Vagina (tissue), 2 donors: ENCODE data around the gene C2orf68. TPM values are rescaled to one million over a fixed set of nuclear protein-coding genes. Genes with fewer than 3 reads are reported as not detected.

Experiments used
- DNase-seq, 2 donors: peaks; one replicate each; pipeline ENCODE4 v3.0.0-alpha.2; 2017; ENCODE audit errors: extremely low spot score in 2 of 2
- H3K27ac ChIP-seq: fragments of 200-600 bp; sonication (generic); one replicate; pipeline ENCODE4 v1.5.1; 2019
- H3K27me3 ChIP-seq: fragments of 200-600 bp; sonication (generic); one replicate; pipeline ENCODE4 v1.5.1; 2019
- H3K36me3 ChIP-seq, 2 donors: fragments of 200-600 bp; sonication (generic); one replicate each; pipeline ENCODE4 v1.5.1; 2017 to 2019
- H3K4me1 ChIP-seq: fragments of 200-600 bp; sonication (generic); one replicate; pipeline ENCODE4 v1.5.1; 2019
- H3K4me3 ChIP-seq, 2 donors: fragments of 200-600 bp; sonication (generic); 1 replicate in 1 of 2; 2 replicates in 1 of 2; pipeline ENCODE4 v1.5.1; 2016 to 2019
- H3K9me3 ChIP-seq: fragments of 200-600 bp; sonication (generic); one replicate; pipeline ENCODE4 v1.5.1; 2019
- POLR2A ChIP-seq, 2 donors: fragments of 450-650 bp; IDR thresholded peaks; one replicate each; pipeline ENCODE4 v1.6.1; 2017; ENCODE audit warnings: antibody characterized with exemption in 2 of 2, mild to moderate bottlenecking in 2 of 2, moderate library complexity in 2 of 2
- POLR2AphosphoS5 ChIP-seq, 2 donors: sonication (generic); formaldehyde crosslinking; IDR thresholded peaks; one replicate each; pipeline ENCODE4 v1.9.0; 2017; ENCODE audit warnings: antibody characterized with exemption in 2 of 2, mild to moderate bottlenecking in 2 of 2, low read depth in 1 of 2; ENCODE audit not compliant: insufficient read depth in 1 of 2
- intact Hi-C: fragments of 100-400 bp; cut with DNase I; formaldehyde crosslinking; loops from one replicate; pipeline ENCODE4 v1.15.1; 2023
- total RNA-seq: library from RNA; depleted of rRNA; stranded (reverse); fragments of >200 nt; gene quantifications from one replicate; pipeline ENCODE4 v1.2.3, GENCODE V29; 2016
- TF ChIP-seq, protein P1 (sequence below), 3 experiments: fragments of 450-650 bp in 2 of 3; fragments of 200-600 bp in 1 of 3; sonication (generic) in 1 of 3; IDR thresholded peaks; one replicate each; pipeline ENCODE4 v1.5.1; 2017 to 2019; ENCODE audit warnings: antibody characterized with exemption in 3 of 3, mild to moderate bottlenecking in 2 of 3, moderate library complexity in 2 of 3

Gene C2orf68
- total RNA-seq, 1 donor from 2014 or later: 12.0 TPM

GRCh38 chr2:85584857-85585780, 26.7 kb downstream of the C2orf68 start:
- Histone ChIP-seq H3K4me3 (peak overlapping the region; percentile 54 to 78), H3K4me1 (peaks cover 62% of the 10 kb centered on the region), H3K36me3 (no peaks in the 10 kb centered on the region), H3K27me3 (no peaks in the 10 kb centered on the region), H3K9me3 (no peaks in the 10 kb centered on the region), H3K27ac (peak overlapping the region; percentile 95)
- TF ChIP-seq, protein P1, sequence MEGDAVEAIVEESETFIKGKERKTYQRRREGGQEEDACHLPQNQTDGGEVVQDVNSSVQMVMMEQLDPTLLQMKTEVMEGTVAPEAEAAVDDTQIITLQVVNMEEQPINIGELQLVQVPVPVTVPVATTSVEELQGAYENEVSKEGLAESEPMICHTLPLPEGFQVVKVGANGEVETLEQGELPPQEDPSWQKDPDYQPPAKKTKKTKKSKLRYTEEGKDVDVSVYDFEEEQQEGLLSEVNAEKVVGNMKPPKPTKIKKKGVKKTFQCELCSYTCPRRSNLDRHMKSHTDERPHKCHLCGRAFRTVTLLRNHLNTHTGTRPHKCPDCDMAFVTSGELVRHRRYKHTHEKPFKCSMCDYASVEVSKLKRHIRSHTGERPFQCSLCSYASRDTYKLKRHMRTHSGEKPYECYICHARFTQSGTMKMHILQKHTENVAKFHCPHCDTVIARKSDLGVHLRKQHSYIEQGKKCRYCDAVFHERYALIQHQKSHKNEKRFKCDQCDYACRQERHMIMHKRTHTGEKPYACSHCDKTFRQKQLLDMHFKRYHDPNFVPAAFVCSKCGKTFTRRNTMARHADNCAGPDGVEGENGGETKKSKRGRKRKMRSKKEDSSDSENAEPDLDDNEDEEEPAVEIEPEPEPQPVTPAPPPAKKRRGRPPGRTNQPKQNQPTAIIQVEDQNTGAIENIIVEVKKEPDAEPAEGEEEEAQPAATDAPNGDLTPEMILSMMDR (IDR thresholded peaks at IDR 0.05): no peak
- TF ChIP-seq POLR2A (IDR thresholded peaks at IDR 0.05) (no peak), POLR2AphosphoS5 (IDR thresholded peaks at IDR 0.05; ENCODE audit: insufficient read depth in 1 of 2, low read depth in 1 of 2) (peak; percentile 54 to 81)
- intact Hi-C loops: no loop called here
- DNase-seq: no peak

DNA sequence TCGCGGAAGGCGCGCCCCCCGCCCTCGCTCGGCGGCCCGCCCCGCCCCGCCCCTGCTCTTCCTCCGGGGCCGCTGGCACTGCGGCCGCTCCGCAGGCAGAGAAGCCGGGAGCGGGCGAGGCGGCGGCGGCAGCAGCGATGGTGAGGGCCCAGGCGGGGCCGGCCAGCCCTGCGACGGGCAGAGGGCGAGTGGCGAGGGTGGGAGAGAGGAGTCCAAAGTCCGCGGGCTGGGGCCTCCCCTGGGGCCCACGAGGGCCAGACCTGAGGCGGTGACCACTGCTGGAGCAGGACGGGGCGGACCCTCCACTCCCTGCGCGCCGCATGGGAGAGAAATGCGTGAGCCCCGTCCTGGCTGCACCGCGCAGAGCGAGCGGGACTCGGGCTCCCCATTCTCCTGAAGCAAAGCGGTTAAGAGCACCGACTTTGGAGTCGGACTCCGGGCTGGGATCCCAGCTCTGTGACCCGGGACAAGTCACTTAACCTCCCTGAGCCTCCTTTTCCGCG, 27.5 kb downstream of the C2orf68 start, which contains the start of gene VAMP5:
TSS of gene VAMP5 (plus strand) at position 78 of the 503 bp plus-strand sequence. CDS start at position 138, 60 bp downstream.
- Histone ChIP-seq H3K9me3 (no peaks in the 10 kb centered on the region), H3K36me3 (no peaks in the 10 kb centered on the region), H3K27me3 (no peaks in the 10 kb centered on the region), H3K4me1 (peaks cover 62% of the 10 kb centered on the region), H3K27ac (peak within 1 kb of the TSS; percentile 95), H3K4me3 (peak within 1 kb of the TSS; percentile 54 to 78)
- peak in 1 of 2 donors; percentile 44 for TF ChIP-seq POLR2A (IDR thresholded peaks at IDR 0.05)
- TF ChIP-seq, protein P1 (IDR thresholded peaks at IDR 0.05): no peak
- peak in 1 of 2 donors; percentile 50 for TF ChIP-seq POLR2AphosphoS5 (IDR thresholded peaks at IDR 0.05; ENCODE audit: insufficient read depth in 1 of 2, low read depth in 1 of 2)
- no peak for DNase-seq
- intact Hi-C loops: no loop called here

- Histone ChIP-seq H3K9me3 (no peaks in the 10 kb centered on the region), H3K27me3 (no peaks in the 10 kb centered on the region), H3K4me3 (peak overlapping the region; percentile 54 to 78), H3K27ac (peak overlapping the region; percentile 95), H3K4me1 (peaks cover 62% of the 10 kb centered on the region), H3K36me3 (no peaks in the 10 kb centered on the region)
- TF ChIP-seq POLR2A (IDR thresholded peaks at IDR 0.05) (no peak), POLR2AphosphoS5 (IDR thresholded peaks at IDR 0.05; ENCODE audit: insufficient read depth in 1 of 2, low read depth in 1 of 2) (no peak)
- TF ChIP-seq, protein P1 (IDR thresholded peaks at IDR 0.05): no peak
- intact Hi-C loops: no loop called here
- no peak for DNase-seq
Measured at GRCh38 chr2:85583667-85584353, 28.1 kb downstream of the C2orf68 start.

DNA sequence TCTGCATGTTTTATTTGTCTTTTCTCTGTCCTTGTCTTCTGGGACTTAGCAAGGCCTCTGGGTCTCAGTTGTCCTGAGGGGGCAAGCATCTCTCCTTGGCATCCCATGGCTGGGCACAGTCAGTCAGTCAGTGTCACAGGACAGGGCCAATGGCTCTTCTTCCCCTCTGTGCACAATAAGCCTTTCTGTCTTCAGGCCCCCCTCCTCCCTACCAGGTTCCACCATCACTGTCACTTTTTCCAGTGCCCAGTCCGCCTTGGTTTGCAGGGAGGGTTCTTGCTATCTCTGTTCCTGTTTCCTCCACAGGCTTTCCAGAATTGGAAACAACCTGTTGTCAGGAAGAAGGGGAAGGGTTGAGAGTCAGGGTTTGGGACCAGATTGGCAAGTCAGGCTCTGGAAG, 29.4 kb downstream of the C2orf68 start:
- no peaks in the 10 kb centered on the region for H3K36me3 ChIP-seq
- TF ChIP-seq POLR2AphosphoS5 (IDR thresholded peaks at IDR 0.05; ENCODE audit: insufficient read depth in 1 of 2, low read depth in 1 of 2) (no peak), POLR2A (IDR thresholded peaks at IDR 0.05) (no peak)
- TF ChIP-seq, protein P1 (IDR thresholded peaks at IDR 0.05): no peak
- DNase-seq: no peak
- intact Hi-C loops: loop anchor here (1.0 kb wide), 1 partner anchor 18 kb away; no protein-coding TSS in a partner anchor
- H3K4me1 ChIP-seq: peaks cover 60% of the 10 kb centered on the region
- H3K27me3 ChIP-seq: no peaks in the 10 kb centered on the region
- peak overlapping the region; percentile 27 for H3K27ac ChIP-seq
- no peak overlapping the region for H3K4me3 ChIP-seq
- no peaks in the 10 kb centered on the region for H3K9me3 ChIP-seq
